ENCODE results near the gene RSPRY1. TPM values are rescaled to one million over a fixed set of nuclear protein-coding genes. Genes with fewer than 3 reads are reported as not detected.

Gene RSPRY1
- total and polyA plus RNA-seq, 2 of the 4 experiments (the other 2 are of a cell fraction), result 25.2 to 62.2 TPM

GRCh38 chr16:57223057-57223456 lies 36.9 kb downstream of the RSPRY1 start:
- Histone ChIP-seq H3K4me2 (ENCODE audit: low read depth, low read length) (no peak overlapping the region), H2BK5ac (ENCODE audit: low read depth, low read length, poor library complexity, severe bottlenecking) (no peak overlapping the region), H4K5ac (ENCODE audit: low read depth, low read length) (no peak overlapping the region), H3K4me1 (ENCODE audit: control insufficient read depth, insufficient read depth, low read length) (no peaks in the 10 kb centered on the region), H3K23ac (ENCODE audit: low read depth, low read length) (no peak overlapping the region), H4K8ac (ENCODE audit: low read depth in 2 of 2, low read length in 2 of 2) (no peak overlapping the region), H3K9me1 (ENCODE audit: insufficient read depth, low read length) (peaks cover 3% of the 10 kb centered on the region; the same call in 1 of the 2 replicates), H3K9me3 (ENCODE audit: control insufficient read depth, insufficient read depth, low read length) (no peaks in the 10 kb centered on the region), H3K4me3 (ENCODE audit: insufficient read depth, low read depth, low read length) (no peak overlapping the region), H3K14ac (replicated peaks; ENCODE audit: low read depth, low read length) (no peak overlapping the region), H4K91ac (ENCODE audit: insufficient read depth, low read depth, low read length) (no peak overlapping the region), H3K79me1 (ENCODE audit: low read depth in 1 of 2, low read length in 2 of 2) (peaks cover 3 to 12% of the 10 kb centered on the region in 2 experiments; a peak in 2 of 4 replicates), H3K36me3 (ENCODE audit: control insufficient read depth, insufficient read depth, low read length) (peaks cover 36% of the 10 kb centered on the region), H3K9ac (ENCODE audit: low read depth, low read length) (no peak overlapping the region), H2BK15ac (ENCODE audit: low read depth, low read length) (no peak overlapping the region), H2AK5ac (ENCODE audit: low read depth, low read length) (no peak overlapping the region), H2BK20ac (ENCODE audit: low read depth, low read length) (no peak overlapping the region), H3K4ac (ENCODE audit: low read depth, low read length) (no peak overlapping the region), H2BK120ac (ENCODE audit: low read depth, low read length) (no peak overlapping the region), H3K27me3 (ENCODE audit: control insufficient read depth, insufficient read depth, low read length) (no peaks in the 10 kb centered on the region), H3K18ac (ENCODE audit: low read depth, low read length) (no peak overlapping the region), H3K56ac (ENCODE audit: extremely low read depth, insufficient read depth, low read length) (no peak overlapping the region), H2AK9ac (replicated peaks; ENCODE audit: low read depth, low read length, poor library complexity) (no peak overlapping the region), H4K20me1 (ENCODE audit: insufficient read depth, low read length) (no peaks in the 10 kb centered on the region), H3K27ac (ENCODE audit: insufficient read depth, low read length) (no peak overlapping the region), H2AFZ (replicated peaks; ENCODE audit: low read length, poor library complexity) (no peak overlapping the region)
- DNase-seq, result no peak
- WGBS, 2 experiments (ENCODE audit: extremely low coverage in 2 of 2, insufficient read length in 1 of 2), result no CpG with 5 or more reads among the region's 1 CpG
- in situ Hi-C loops (cut with MboI; ENCODE audit: low sequenced_read_pairs), result no loop called here
- intact Hi-C loops (cut with micrococcal nuclease), result no loop called here
- POLR2A ChIA-PET (ENCODE audit: unreplicated experiment), result no interaction called here
- dilution Hi-C loops (cut with HindIII; ENCODE audit: low sequenced_read_pairs, unreplicated experiment), result no loop called here
- no peak for TF ChIP-seq RCOR1 (IDR thresholded peaks at IDR 0.05; ENCODE audit: insufficient replicate concordance, low read length)
- TF ChIP-seq SMC3 (IDR thresholded peaks at IDR 0.05; ENCODE audit: low read depth, low read length), result no peak
- TF ChIP-seq RAD21 (IDR thresholded peaks at IDR 0.05; ENCODE audit: low read length), result no peak
- no peak for TF ChIP-seq RFX5 (IDR thresholded peaks at IDR 0.05; ENCODE audit: low read depth, low read length)
- TF ChIP-seq CTCF (conservative IDR thresholded peaks at IDR 0.05; ENCODE audit: low read depth, low read length), result no peak
- TF ChIP-seq BHLHE40 (IDR thresholded peaks at IDR 0.05; ENCODE audit: low read depth, low read length), result no peak
- TF ChIP-seq MAFK (IDR thresholded peaks at IDR 0.05; ENCODE audit: low read depth, low read length), result no peak
- TF ChIP-seq, protein P1, sequence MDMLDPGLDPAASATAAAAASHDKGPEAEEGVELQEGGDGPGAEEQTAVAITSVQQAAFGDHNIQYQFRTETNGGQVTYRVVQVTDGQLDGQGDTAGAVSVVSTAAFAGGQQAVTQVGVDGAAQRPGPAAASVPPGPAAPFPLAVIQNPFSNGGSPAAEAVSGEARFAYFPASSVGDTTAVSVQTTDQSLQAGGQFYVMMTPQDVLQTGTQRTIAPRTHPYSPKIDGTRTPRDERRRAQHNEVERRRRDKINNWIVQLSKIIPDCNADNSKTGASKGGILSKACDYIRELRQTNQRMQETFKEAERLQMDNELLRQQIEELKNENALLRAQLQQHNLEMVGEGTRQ (IDR thresholded peaks at IDR 0.05; ENCODE audit: low read depth, low read length), result no peak
- TF ChIP-seq FOS (IDR thresholded peaks at IDR 0.05; ENCODE audit: low read depth, low read length), result no peak
- TF ChIP-seq ELK1 (IDR thresholded peaks at IDR 0.05; ENCODE audit: borderline replicate concordance, low read depth, low read length), result no peak
- no peak for TF ChIP-seq CEBPB (IDR thresholded peaks at IDR 0.05; ENCODE audit: low read depth, low read length)
- no peak for ATAC-seq (ENCODE audit: low read depth)
- BruUV-seq (replicated peaks), result no TSS peak
- CTCF ChIA-PET, result no interaction called here
